ENCODE data around the gene MAGED4. TPM values are rescaled to one million over a fixed set of nuclear protein-coding genes. Genes with fewer than 3 reads are reported as not detected.
"Not testable (repeated sequence)": the region's sequence is repeated elsewhere in the genome, so short reads cannot be mapped to it uniquely, and the experiment has no call there.

The MAGED4 gene
- total RNA-seq, 2 donors from 2014 or later, result 74.5 to 78.4 TPM

- not testable (repeated sequence) for H3K27me3 ChIP-seq (ENCODE audit: control insufficient read depth, insufficient read depth, low read length, poor library complexity, severe bottlenecking); H3K9me3 ChIP-seq (ENCODE audit: control insufficient read depth, low read length); H3K9ac ChIP-seq (ENCODE audit: extremely low read depth, low read length, poor library complexity, severe bottlenecking); H3K4me3 Mint-ChIP-seq; H3K36me3 Mint-ChIP-seq (ENCODE audit: low read depth); H3K27me3 Mint-ChIP-seq (ENCODE audit: insufficient read depth); H3K4me1 Mint-ChIP-seq; H3K27ac ChIP-seq (ENCODE audit: low read depth, low read length); H3K4me1 ChIP-seq (ENCODE audit: control insufficient read depth, insufficient read depth, low read length); H3K4me3 ChIP-seq (ENCODE audit: low read length); DNase-seq; H3K36me3 ChIP-seq (ENCODE audit: control insufficient read depth, insufficient read depth, low read length); H3K27ac Mint-ChIP-seq
- WGBS, 2 experiments (ENCODE audit: insufficient coverage in 1 of 2, insufficient read length in 1 of 2), result no CpG with 5 or more reads among the region's 6 CpGs
- H3K9me3 Mint-ChIP-seq, result peaks cover 22% of the 10 kb centered on the region
These were observed 26.7 kb downstream of the MAGED4 start for GRCh38 chrX:52211405-52211804.

DNA sequence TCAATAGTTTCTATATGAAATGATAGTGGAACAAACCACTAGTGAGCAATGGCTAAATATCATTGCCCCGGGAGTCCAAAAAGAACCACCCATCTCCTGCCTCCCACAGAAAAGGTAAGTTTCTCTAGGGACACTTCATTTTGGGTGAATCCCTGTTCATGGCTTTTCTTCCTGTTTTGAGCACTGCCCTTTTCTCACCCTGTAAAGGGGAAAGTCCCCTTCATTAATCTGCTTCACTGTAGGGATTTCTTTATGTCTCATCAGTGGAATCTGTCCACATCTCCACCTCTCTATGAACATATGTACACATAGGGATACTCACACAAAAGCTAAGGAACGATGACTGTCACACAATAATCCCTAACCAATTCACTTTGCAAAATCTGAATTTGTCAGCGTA, 28.6 kb downstream of the MAGED4 start:
- Histone ChIP-seq H3K27ac (ENCODE audit: low read depth, low read length) (no peak overlapping the region), H3K9ac (ENCODE audit: extremely low read depth, low read length, poor library complexity, severe bottlenecking) (no peak overlapping the region), H3K27me3 (ENCODE audit: control insufficient read depth, insufficient read depth, low read length, poor library complexity, severe bottlenecking) (no peaks in the 10 kb centered on the region), H3K4me3 (ENCODE audit: low read length) (no peak overlapping the region), H3K36me3 (ENCODE audit: control insufficient read depth, insufficient read depth, low read length) (no peaks in the 10 kb centered on the region), H3K4me1 (ENCODE audit: control insufficient read depth, insufficient read depth, low read length) (no peaks in the 10 kb centered on the region), H3K9me3 (ENCODE audit: control insufficient read depth, low read length) (no peaks in the 10 kb centered on the region)
- Mint-ChIP-seq H3K27ac (no peak overlapping the region), H3K4me3 (no peak overlapping the region), H3K36me3 (ENCODE audit: low read depth) (no peaks in the 10 kb centered on the region), H3K4me1 (no peaks in the 10 kb centered on the region), H3K27me3 (ENCODE audit: insufficient read depth) (peaks cover 3% of the 10 kb centered on the region), H3K9me3 (peaks cover 26% of the 10 kb centered on the region)
- no peak for TF ChIP-seq CTCF (conservative IDR thresholded peaks at IDR 0.05)
- WGBS, 2 experiments (ENCODE audit: insufficient coverage in 1 of 2, insufficient read length in 1 of 2), result 86 to 98% methylated on average over 1 to 3 of the region's 3 CpGs
- DNase-seq, result no peak

- Histone ChIP-seq H3K9me3 (ENCODE audit: control insufficient read depth, low read length) (peaks cover 12% of the 10 kb centered on the region), H3K36me3 (ENCODE audit: control insufficient read depth, insufficient read depth, low read length) (no peaks in the 10 kb centered on the region), H3K9ac (ENCODE audit: extremely low read depth, low read length, poor library complexity, severe bottlenecking) (no peak overlapping the region), H3K27me3 (ENCODE audit: control insufficient read depth, insufficient read depth, low read length, poor library complexity, severe bottlenecking) (no peaks in the 10 kb centered on the region), H3K27ac (ENCODE audit: low read depth, low read length) (no peak overlapping the region), H3K4me1 (ENCODE audit: control insufficient read depth, insufficient read depth, low read length) (no peaks in the 10 kb centered on the region), H3K4me3 (ENCODE audit: low read length) (no peak overlapping the region)
- no peak for DNase-seq
- 92 to 100% methylated on average over 1 to 3 of the region's 3 CpGs for whole genome bisulfite sequencing, 2 experiments (ENCODE audit: insufficient coverage in 1 of 2, insufficient read length in 1 of 2)
- no peak for TF ChIP-seq CTCF (conservative IDR thresholded peaks at IDR 0.05)
- Mint-ChIP-seq H3K9me3 (peaks cover 55% of the 10 kb centered on the region), H3K27me3 (ENCODE audit: insufficient read depth) (peaks cover 3% of the 10 kb centered on the region), H3K27ac (no peak overlapping the region), H3K36me3 (ENCODE audit: low read depth) (no peaks in the 10 kb centered on the region), H3K4me1 (no peaks in the 10 kb centered on the region), H3K4me3 (no peak overlapping the region)
These were observed 31.9 kb downstream of the MAGED4 start for GRCh38 chrX:52216541-52216940.

DNA sequence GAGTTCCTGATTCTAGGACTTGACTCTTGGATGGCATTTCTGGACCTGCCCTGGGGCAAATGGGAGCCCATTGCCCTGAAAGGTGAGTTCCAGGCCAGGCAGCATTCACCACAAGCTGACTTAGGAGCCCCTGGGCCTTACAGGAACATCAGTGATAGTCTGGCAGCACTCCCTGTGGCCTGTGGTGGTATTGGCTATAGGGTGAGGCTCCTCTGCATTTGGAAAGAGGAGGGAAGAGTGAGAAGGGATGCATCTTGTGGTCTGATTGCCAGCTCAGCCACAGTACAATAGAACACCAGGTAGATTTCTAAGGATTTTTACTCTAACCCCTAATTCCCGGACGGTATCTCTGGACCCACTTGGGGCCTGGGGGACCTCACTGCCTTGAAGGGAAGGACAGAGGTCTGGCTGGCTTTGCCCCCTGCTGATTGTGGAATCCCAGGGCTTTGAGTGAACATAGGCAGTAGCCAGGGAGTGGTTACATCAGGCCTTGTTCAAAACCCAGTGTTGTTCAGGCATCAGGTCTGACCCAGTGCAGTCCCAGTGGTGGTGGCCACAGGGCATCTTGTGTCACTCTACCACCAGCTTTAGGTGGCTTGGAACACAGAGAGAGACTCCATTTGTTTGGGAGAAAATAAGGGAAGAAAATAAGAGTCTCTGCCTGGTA, 32.9 kb downstream of the MAGED4 start:
- 64% methylated on average over 2 of the region's 2 CpGs; no CpG with 5 or more reads in 1 of the 2 experiments for WGBS, 2 experiments (ENCODE audit: insufficient coverage in 1 of 2, insufficient read length in 1 of 2)
- Histone ChIP-seq H3K4me1 (ENCODE audit: control insufficient read depth, insufficient read depth, low read length) (no peaks in the 10 kb centered on the region), H3K36me3 (ENCODE audit: control insufficient read depth, insufficient read depth, low read length) (no peaks in the 10 kb centered on the region), H3K27me3 (ENCODE audit: control insufficient read depth, insufficient read depth, low read length, poor library complexity, severe bottlenecking) (no peaks in the 10 kb centered on the region), H3K9me3 (ENCODE audit: control insufficient read depth, low read length) (peaks cover 14% of the 10 kb centered on the region), H3K27ac (ENCODE audit: low read depth, low read length) (no peak overlapping the region), H3K4me3 (ENCODE audit: low read length) (no peak overlapping the region), H3K9ac (ENCODE audit: extremely low read depth, low read length, poor library complexity, severe bottlenecking) (no peak overlapping the region)
- Mint-ChIP-seq H3K9me3 (peaks cover 59% of the 10 kb centered on the region), H3K27ac (no peak overlapping the region), H3K4me3 (no peak overlapping the region), H3K36me3 (ENCODE audit: low read depth) (no peaks in the 10 kb centered on the region), H3K27me3 (ENCODE audit: insufficient read depth) (peaks cover 3% of the 10 kb centered on the region), H3K4me1 (no peaks in the 10 kb centered on the region)
- peak; percentile 83 for DNase-seq
- TF ChIP-seq CTCF (conservative IDR thresholded peaks at IDR 0.05), result peak; percentile 68

Data from endodermal cell (in vitro differentiated cells).